Large intestine (tissue), 3 donors: ENCODE results near the gene EML4. TPM values are rescaled to one million over a fixed set of nuclear protein-coding genes. Genes with fewer than 3 reads are reported as not detected.
A peak's percentile ranks its signal among the peaks of the same experiment; 100 is the strongest.
"Not testable (repeated sequence)": the region's sequence is repeated elsewhere in the genome, so short reads cannot be mapped to it uniquely, and the experiment has no call there.

Experiments used
- DNase-seq, 2 donors: peaks; one replicate each; pipeline versions ENCODE4 v3.0.0 to v3.0.0-alpha.2; 2013
- H3K27ac ChIP-seq: one replicate; pipeline ENCODE4 v1.5.1; 2013; ENCODE audit warnings: low read length
- H3K27me3 ChIP-seq: 2 replicates; pipeline ENCODE4 v1.6.1; 2013; ENCODE audit warnings: low read length; ENCODE audit not compliant: control insufficient read depth, insufficient read depth
- H3K36me3 ChIP-seq: 2 replicates; pipeline ENCODE4 v1.6.1; 2013; ENCODE audit warnings: low read length; ENCODE audit not compliant: control insufficient read depth, insufficient read depth
- H3K4me1 ChIP-seq: one replicate; pipeline ENCODE4 v1.6.1; 2013; ENCODE audit warnings: low read length; ENCODE audit not compliant: control insufficient read depth, insufficient read depth
- H3K4me3 ChIP-seq: one replicate; pipeline ENCODE4 v1.5.1; 2013; ENCODE audit warnings: low read length
- H3K9me3 ChIP-seq: one replicate; pipeline ENCODE4 v1.6.1; 2013; ENCODE audit warnings: mild to moderate bottlenecking, low read depth, low read length, moderate library complexity; ENCODE audit not compliant: control insufficient read depth
- WGBS: methylation state at CpG from one replicate; pipeline ENCODE4 v1.1.5; 2013; ENCODE audit warnings: low lambda C conversion rate; ENCODE audit not compliant: insufficient coverage; 5-methylcytosine and 5-hydroxymethylcytosine counted together
- polyA plus RNA-seq: library from polyadenylated mRNA; unstranded; fragments of 120-200 nt; gene quantifications from one replicate; pipeline ENCODE4 v1.2.1, GENCODE V29; 2013

EML4 gene
- polyA plus RNA-seq, 1 donor = 129 TPM

- peaks cover 51% of the 10 kb centered on the region for H3K36me3 ChIP-seq
- WGBS = 88% methylated on average over 1 of the region's 3 CpGs
Observed at GRCh38 chr2:42328148-42328833, 159.1 kb downstream of the EML4 start.

GRCh38 chr2:42328923-42329322, 159.8 kb downstream of the EML4 start:
- no peak for DNase-seq
- H3K27ac ChIP-seq = no peak overlapping the region
- H3K4me1 ChIP-seq = no peaks in the 10 kb centered on the region
- no peaks in the 10 kb centered on the region for H3K9me3 ChIP-seq
- 93% methylated on average over 3 of the region's 6 CpGs for WGBS
- no peak overlapping the region for H3K4me3 ChIP-seq
- no peaks in the 10 kb centered on the region for H3K27me3 ChIP-seq
- H3K36me3 ChIP-seq = peaks cover 53% of the 10 kb centered on the region

More at GRCh38 chr2:42328148-42328833, 159.1 kb downstream of the EML4 start:
- no peak for DNase-seq
- Histone ChIP-seq H3K27me3 (no peaks in the 10 kb centered on the region), H3K4me1 (no peaks in the 10 kb centered on the region), H3K4me3 (no peak overlapping the region), H3K27ac (no peak overlapping the region), H3K9me3 (no peaks in the 10 kb centered on the region)

- DNase-seq = no peak
- peaks cover 56% of the 10 kb centered on the region for H3K36me3 ChIP-seq
- H3K27me3 ChIP-seq = no peaks in the 10 kb centered on the region
- no peaks in the 10 kb centered on the region for H3K9me3 ChIP-seq
- H3K4me3 ChIP-seq = no peak overlapping the region
- no peak overlapping the region for H3K27ac ChIP-seq
- WGBS = no CpG with 5 or more reads among the region's 5 CpGs
- H3K4me1 ChIP-seq = no peaks in the 10 kb centered on the region
Observed at GRCh38 chr2:42329736-42330135, 160.6 kb downstream of the EML4 start.

GRCh38 chr2:42331569-42332284, 162.6 kb downstream of the EML4 start:
- Histone ChIP-seq H3K36me3 (peaks cover 63% of the 10 kb centered on the region), H3K4me1 (no peaks in the 10 kb centered on the region), H3K27ac (no peak overlapping the region), H3K27me3 (no peaks in the 10 kb centered on the region), H3K4me3 (no peak overlapping the region), H3K9me3 (no peaks in the 10 kb centered on the region)
- peak in 1 of 2 donors; percentile 17 for DNase-seq
- WGBS = 80% methylated on average over 1 of the region's 9 CpGs

- Histone ChIP-seq H3K4me3 (no peak overlapping the region), H3K36me3 (peaks cover 65% of the 10 kb centered on the region), H3K27me3 (no peaks in the 10 kb centered on the region), H3K27ac (no peak overlapping the region), H3K4me1 (no peaks in the 10 kb centered on the region), H3K9me3 (no peaks in the 10 kb centered on the region)
- WGBS = 100% methylated on average over 1 of the region's 4 CpGs
- no peak for DNase-seq
Observed at GRCh38 chr2:42332575-42332974, 163.4 kb downstream of the EML4 start.

- Histone ChIP-seq H3K36me3 (peaks cover 72% of the 10 kb centered on the region), H3K27me3 (no peaks in the 10 kb centered on the region), H3K4me1 (no peaks in the 10 kb centered on the region), H3K4me3 (no peak overlapping the region), H3K9me3 (no peaks in the 10 kb centered on the region), H3K27ac (no peak overlapping the region)
- no CpG with 5 or more reads among the region's 4 CpGs for WGBS
- no peak for DNase-seq
Observed at GRCh38 chr2:42333579-42333978, 164.4 kb downstream of the EML4 start.

- Histone ChIP-seq H3K36me3 (peaks cover 71% of the 10 kb centered on the region), H3K4me1 (no peaks in the 10 kb centered on the region), H3K4me3 (no peak overlapping the region), H3K9me3 (no peaks in the 10 kb centered on the region), H3K27me3 (no peaks in the 10 kb centered on the region), H3K27ac (no peak overlapping the region)
- no CpG with 5 or more reads among the region's 3 CpGs for WGBS
- no peak for DNase-seq
Observed at GRCh38 chr2:42334220-42334619, 165.1 kb downstream of the EML4 start.

- WGBS = 86% methylated on average over 1 of the region's 6 CpGs
- H3K9me3 ChIP-seq, H3K4me1 ChIP-seq, DNase-seq, H3K27ac ChIP-seq, H3K4me3 ChIP-seq, H3K27me3 ChIP-seq: not testable (repeated sequence)
- peaks cover 65% of the 10 kb centered on the region for H3K36me3 ChIP-seq
Observed at GRCh38 chr2:42334865-42335264, 165.7 kb downstream of the EML4 start.

- Histone ChIP-seq H3K36me3 (peaks cover 69% of the 10 kb centered on the region), H3K27me3 (no peaks in the 10 kb centered on the region), H3K27ac (no peak overlapping the region), H3K4me3 (no peak overlapping the region), H3K4me1 (peaks cover 6% of the 10 kb centered on the region), H3K9me3 (no peaks in the 10 kb centered on the region)
- no peak for DNase-seq
- WGBS = 100% methylated on average over 4 of the region's 10 CpGs
Observed at GRCh38 chr2:42335514-42336104, 166.5 kb downstream of the EML4 start.

- Histone ChIP-seq H3K36me3 (peaks cover 74% of the 10 kb centered on the region), H3K27me3 (no peaks in the 10 kb centered on the region), H3K27ac (no peak overlapping the region), H3K9me3 (no peaks in the 10 kb centered on the region), H3K4me1 (peaks cover 7% of the 10 kb centered on the region), H3K4me3 (no peak overlapping the region)
- WGBS = 100% methylated on average over 1 of the region's 9 CpGs
- DNase-seq = no peak
Observed at GRCh38 chr2:42336361-42336965, 167.3 kb downstream of the EML4 start.
